Muscle layer of duodenum (tissue), 2 donors: Measurements from ENCODE around the gene F8.

ENCODE experiments used
- H3K27ac ChIP-seq: one replicate; pipeline ENCODE4 v1.7.0; 2013; ENCODE audit warnings: mild to moderate bottlenecking, low read length
- H3K27me3 ChIP-seq: one replicate; pipeline ENCODE4 v1.7.0; 2013; ENCODE audit warnings: low read depth, mild to moderate bottlenecking, control low read depth, low read length
- H3K36me3 ChIP-seq, 2 donors: one replicate each; pipeline ENCODE4 v1.7.0; 2013; ENCODE audit warnings: low read length in 2 of 2, control low read depth in 1 of 2, mild to moderate bottlenecking in 1 of 2; ENCODE audit not compliant: insufficient read depth in 2 of 2, control insufficient read depth in 1 of 2
- H3K4me1 ChIP-seq, 2 donors: one replicate each; pipeline ENCODE4 v1.7.0; 2013; ENCODE audit warnings: low read length in 2 of 2, mild to moderate bottlenecking in 2 of 2, control low read depth in 1 of 2, moderate library complexity in 1 of 2; ENCODE audit not compliant: insufficient read depth in 2 of 2, control insufficient read depth in 1 of 2
- H3K4me3 ChIP-seq, 2 donors: one replicate each; pipeline ENCODE4 v1.7.0; 2013; ENCODE audit warnings: low read length in 2 of 2, low read depth in 1 of 2, mild to moderate bottlenecking in 1 of 2
- H3K9me3 ChIP-seq, 2 donors: one replicate each; pipeline ENCODE4 v1.7.0; 2013; ENCODE audit warnings: low read length in 2 of 2, control low read depth in 1 of 2, mild to moderate bottlenecking in 1 of 2; ENCODE audit not compliant: control insufficient read depth in 1 of 2
- donor health status: healthy.

Gene F8

GRCh38 chrX:155056471-155056870 lies 33.9 kb upstream of the F8 start:
- peaks cover 0 to 5% of the 10 kb centered on the region in 2 donors for H3K4me1 ChIP-seq
- H3K27me3 ChIP-seq = no peaks in the 10 kb centered on the region
- H3K9me3 ChIP-seq = no peaks in the 10 kb centered on the region
- H3K27ac ChIP-seq = no peak overlapping the region
- H3K36me3 ChIP-seq = peaks cover 0 to 6% of the 10 kb centered on the region in 2 donors
- H3K4me3 ChIP-seq = no peak overlapping the region

GRCh38 chrX:155055494-155055893 lies 33.0 kb upstream of the F8 start:
- Histone ChIP-seq H3K27me3 (no peaks in the 10 kb centered on the region), H3K4me3 (no peak overlapping the region), H3K36me3 (peaks cover 0 to 6% of the 10 kb centered on the region in 2 donors), H3K9me3 (no peaks in the 10 kb centered on the region), H3K27ac (no peak overlapping the region), H3K4me1 (peaks cover 0 to 5% of the 10 kb centered on the region in 2 donors)

GRCh38 chrX:155054255-155054654 lies 31.7 kb upstream of the F8 start:
- Histone ChIP-seq H3K36me3 (peaks cover 0 to 6% of the 10 kb centered on the region in 2 donors), H3K4me3 (no peak overlapping the region), H3K27me3 (no peaks in the 10 kb centered on the region), H3K9me3 (no peaks in the 10 kb centered on the region), H3K27ac (no peak overlapping the region), H3K4me1 (peaks cover 0 to 5% of the 10 kb centered on the region in 2 donors)

- H3K4me3 ChIP-seq = no peak overlapping the region
- H3K4me1 ChIP-seq = peaks cover 0 to 9% of the 10 kb centered on the region in 2 donors
- no peaks in the 10 kb centered on the region for H3K27me3 ChIP-seq
- H3K36me3 ChIP-seq = peaks cover 0 to 6% of the 10 kb centered on the region in 2 donors
- H3K27ac ChIP-seq = no peak overlapping the region
- H3K9me3 ChIP-seq = no peaks in the 10 kb centered on the region
Measured at GRCh38 chrX:155053656-155054055, 31.1 kb upstream of the F8 start.

GRCh38 chrX:155052738-155053498 lies 30.4 kb upstream of the F8 start:
- peaks cover 0 to 9% of the 10 kb centered on the region in 2 donors for H3K4me1 ChIP-seq
- H3K9me3 ChIP-seq = no peaks in the 10 kb centered on the region
- H3K27ac ChIP-seq = no peak overlapping the region
- no peak overlapping the region for H3K4me3 ChIP-seq
- peaks cover 1 to 6% of the 10 kb centered on the region in 2 donors for H3K36me3 ChIP-seq
- no peaks in the 10 kb centered on the region for H3K27me3 ChIP-seq

GRCh38 chrX:155048977-155049619 lies 26.6 kb upstream of the F8 start:
- Histone ChIP-seq H3K27ac (no peak overlapping the region), H3K4me3 (no peak overlapping the region), H3K4me1 (peaks cover 0 to 4% of the 10 kb centered on the region in 2 donors), H3K36me3 (peaks cover 6% of the 10 kb centered on the region in 2 donors), H3K9me3 (no peaks in the 10 kb centered on the region), H3K27me3 (no peaks in the 10 kb centered on the region)

GRCh38 chrX:155046811-155047528 lies 24.4 kb upstream of the F8 start:
- H3K27me3 ChIP-seq = no peaks in the 10 kb centered on the region
- H3K36me3 ChIP-seq = peaks cover 6% of the 10 kb centered on the region in 2 donors
- no peak overlapping the region for H3K27ac ChIP-seq
- H3K4me3 ChIP-seq = no peak overlapping the region
- no peaks in the 10 kb centered on the region for H3K9me3 ChIP-seq
- peaks cover 0 to 4% of the 10 kb centered on the region in 2 donors for H3K4me1 ChIP-seq

GRCh38 chrX:155046129-155046810 lies 23.7 kb upstream of the F8 start:
- H3K36me3 ChIP-seq = peaks cover 6% of the 10 kb centered on the region in 2 donors
- no peaks in the 10 kb centered on the region for H3K9me3 ChIP-seq
- no peaks in the 10 kb centered on the region for H3K27me3 ChIP-seq
- H3K27ac ChIP-seq = no peak overlapping the region
- peaks cover 0 to 4% of the 10 kb centered on the region in 2 donors for H3K4me1 ChIP-seq
- no peak overlapping the region for H3K4me3 ChIP-seq

GRCh38 chrX:155035688-155036087 lies 13.2 kb upstream of the F8 start:
- Histone ChIP-seq H3K27me3 (no peaks in the 10 kb centered on the region), H3K27ac (no peak overlapping the region), H3K4me1 (no peaks in the 10 kb centered on the region), H3K9me3 (peaks cover 0 to 2% of the 10 kb centered on the region in 2 donors), H3K4me3 (no peak overlapping the region), H3K36me3 (peaks cover 5 to 12% of the 10 kb centered on the region in 2 donors)

GRCh38 chrX:155031657-155032056 lies 9.1 kb upstream of the F8 start:
- Histone ChIP-seq H3K4me1 (no peaks in the 10 kb centered on the region), H3K27me3 (no peaks in the 10 kb centered on the region), H3K4me3 (no peak overlapping the region), H3K27ac (no peak overlapping the region), H3K36me3 (peaks cover 9 to 10% of the 10 kb centered on the region in 2 donors), H3K9me3 (peaks cover 0 to 2% of the 10 kb centered on the region in 2 donors)

- H3K9me3 ChIP-seq = no peaks in the 10 kb centered on the region
- peaks cover 0 to 5% of the 10 kb centered on the region in 2 donors for H3K36me3 ChIP-seq
- H3K27me3 ChIP-seq = no peaks in the 10 kb centered on the region
- H3K4me1 ChIP-seq = no peaks in the 10 kb centered on the region
- no peak overlapping the region for H3K4me3 ChIP-seq
- peak overlapping the region; percentile 99 for H3K27ac ChIP-seq
Measured at GRCh38 chrX:155028877-155029291, 6.4 kb upstream of the F8 start.
